ENCODE measurements around the gene DLL4.

DLL4 gene

DNA sequence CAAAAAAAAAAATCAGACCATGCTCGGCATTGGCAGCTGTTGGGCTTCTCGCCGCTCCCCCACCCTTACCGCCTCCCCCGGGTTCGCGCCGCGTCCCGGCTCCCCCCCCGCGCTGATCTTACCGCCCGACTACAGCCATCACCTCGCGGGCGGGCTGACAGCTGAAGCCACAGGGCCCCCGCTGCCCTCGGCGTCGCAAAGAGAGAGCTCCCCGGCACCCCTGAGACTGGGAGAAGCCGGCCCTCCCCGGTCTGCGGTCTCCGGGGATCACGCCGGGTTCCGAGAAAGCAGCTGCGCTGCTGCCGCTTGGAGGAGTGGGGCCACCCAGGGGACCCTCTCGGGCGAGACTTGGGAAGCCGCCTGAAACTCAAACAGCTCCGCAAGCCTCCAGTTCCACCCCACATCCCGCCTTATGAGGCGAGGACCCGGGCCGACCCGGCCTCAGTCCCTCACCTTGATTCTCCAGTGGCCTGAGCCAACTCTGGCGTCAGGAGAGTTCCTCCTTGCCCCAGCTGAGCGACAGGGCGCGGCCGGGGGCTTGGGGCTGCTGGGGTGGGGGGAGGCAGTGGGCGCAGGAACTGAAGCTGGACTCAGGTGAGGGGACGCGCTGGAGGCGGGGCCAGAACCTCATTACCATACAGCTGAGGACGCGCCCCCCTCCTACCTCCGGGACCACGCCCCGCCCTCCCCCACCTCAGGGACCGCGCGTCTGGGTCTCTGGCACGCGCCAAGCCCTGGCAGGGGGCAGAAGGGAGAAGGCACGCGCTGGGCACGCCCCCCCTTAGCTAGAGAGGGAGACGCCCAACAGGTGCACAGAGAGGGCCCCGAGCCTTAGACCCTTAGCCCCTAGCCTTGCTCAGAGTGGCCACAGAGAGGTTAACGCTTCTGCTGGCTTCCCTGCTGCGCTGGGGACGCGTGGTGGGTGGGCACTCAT, 1.0 kb upstream of the DLL4 start:
- DNase-seq: no peak

GRCh38 chr15:40929660-40930429, 705 bp downstream of the DLL4 start:
- no peak for DNase-seq

GRCh38 chr15:40930430-40931299, 1.5 kb downstream of the DLL4 start:
- peak in 2 of 5 donors; percentile 20 to 46 for DNase-seq

GRCh38 chr15:40931300-40932142, 2.4 kb downstream of the DLL4 start:
- DNase-seq: no peak

DNA sequence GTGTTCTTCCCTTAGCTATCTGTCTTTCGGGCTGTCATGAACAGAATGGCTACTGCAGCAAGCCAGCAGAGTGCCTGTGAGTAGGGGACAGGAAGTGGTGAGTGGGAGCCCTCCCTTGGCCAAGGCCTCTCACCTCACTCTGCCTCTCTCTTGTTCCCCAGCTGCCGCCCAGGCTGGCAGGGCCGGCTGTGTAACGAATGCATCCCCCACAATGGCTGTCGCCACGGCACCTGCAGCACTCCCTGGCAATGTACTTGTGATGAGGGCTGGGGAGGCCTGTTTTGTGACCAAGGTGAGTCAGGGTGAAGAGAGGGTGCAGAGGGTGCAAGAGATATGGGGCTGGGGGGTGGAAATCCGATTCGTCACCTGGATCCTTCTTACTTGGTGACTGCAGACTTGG, 3.0 kb downstream of the DLL4 start:
- no peak for DNase-seq

DNA sequence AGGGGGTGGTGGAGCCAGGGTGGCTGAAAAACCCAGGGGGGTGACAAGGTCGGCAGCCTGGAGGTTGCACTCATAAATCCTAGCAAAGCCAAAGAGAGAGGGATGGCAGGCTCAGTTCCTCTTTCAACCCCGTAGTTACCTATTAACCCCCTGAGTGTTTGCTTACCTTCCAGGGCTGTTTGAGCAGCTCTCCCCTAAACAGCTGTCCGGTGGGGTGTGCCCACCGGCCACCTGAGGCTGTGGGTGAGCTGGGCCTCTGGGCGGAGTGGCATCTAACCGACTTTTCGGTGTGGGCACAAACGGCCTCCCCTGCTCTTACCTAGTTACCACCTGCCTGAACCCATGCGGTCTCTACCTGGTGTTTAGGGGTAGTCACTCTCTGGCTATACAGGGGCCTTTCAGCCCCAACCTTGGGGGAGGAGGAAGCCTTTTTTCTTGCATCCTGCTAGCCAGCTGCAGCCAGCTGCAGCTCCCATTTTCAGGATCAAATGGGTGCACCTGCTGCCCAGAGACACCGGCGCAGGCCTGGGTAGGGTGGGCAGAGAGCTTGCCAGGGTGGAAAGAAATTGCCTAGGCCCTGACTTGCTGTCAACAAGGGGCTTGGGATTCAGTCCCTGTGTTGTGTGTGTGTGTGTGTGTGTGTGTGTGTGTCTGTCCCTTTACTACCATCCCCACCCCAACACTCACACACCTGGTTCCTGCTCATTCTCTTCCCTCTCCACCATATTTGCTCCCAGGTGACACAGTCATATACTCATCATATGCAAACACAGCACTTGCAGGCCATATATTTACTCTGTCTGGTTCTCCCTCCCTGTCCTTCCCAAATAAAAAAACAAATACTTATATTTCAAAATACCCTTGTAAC, 3.7 kb downstream of the DLL4 start:
- no peak for DNase-seq

- no peak for DNase-seq
Measured at GRCh38 chr15:40933517-40933902, 4.4 kb downstream of the DLL4 start.

DNA sequence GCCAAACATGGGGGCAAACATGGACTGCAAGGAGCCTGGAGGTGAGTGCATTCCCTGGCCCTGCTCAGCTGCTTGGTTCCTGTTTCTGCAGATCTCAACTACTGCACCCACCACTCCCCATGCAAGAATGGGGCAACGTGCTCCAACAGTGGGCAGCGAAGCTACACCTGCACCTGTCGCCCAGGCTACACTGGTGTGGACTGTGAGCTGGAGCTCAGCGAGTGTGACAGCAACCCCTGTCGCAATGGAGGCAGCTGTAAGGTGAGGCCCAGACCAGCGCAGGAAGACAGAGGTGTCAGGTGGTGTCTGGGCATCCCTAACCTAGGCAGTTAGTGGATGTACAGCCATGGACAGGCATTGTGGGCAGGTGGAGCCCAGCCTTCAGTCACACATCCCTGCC, 5.3 kb downstream of the DLL4 start:
- no peak for DNase-seq

DNA sequence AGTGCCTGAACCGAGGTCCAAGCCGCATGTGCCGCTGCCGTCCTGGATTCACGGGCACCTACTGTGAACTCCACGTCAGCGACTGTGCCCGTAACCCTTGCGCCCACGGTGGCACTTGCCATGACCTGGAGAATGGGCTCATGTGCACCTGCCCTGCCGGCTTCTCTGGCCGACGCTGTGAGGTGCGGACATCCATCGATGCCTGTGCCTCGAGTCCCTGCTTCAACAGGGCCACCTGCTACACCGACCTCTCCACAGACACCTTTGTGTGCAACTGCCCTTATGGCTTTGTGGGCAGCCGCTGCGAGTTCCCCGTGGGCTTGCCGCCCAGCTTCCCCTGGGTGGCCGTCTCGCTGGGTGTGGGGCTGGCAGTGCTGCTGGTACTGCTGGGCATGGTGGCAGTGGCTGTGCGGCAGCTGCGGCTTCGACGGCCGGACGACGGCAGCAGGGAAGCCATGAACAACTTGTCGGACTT, 7.1 kb downstream of the DLL4 start:
- no peak for DNase-seq

- no peak for DNase-seq
Measured at GRCh38 chr15:40936709-40937666, 7.8 kb downstream of the DLL4 start.

- DNase-seq: no peak
Measured at GRCh38 chr15:40937762-40938535, 8.8 kb downstream of the DLL4 start.

- no peak for DNase-seq
Measured at GRCh38 chr15:40938536-40938870, 9.4 kb downstream of the DLL4 start.

DNA sequence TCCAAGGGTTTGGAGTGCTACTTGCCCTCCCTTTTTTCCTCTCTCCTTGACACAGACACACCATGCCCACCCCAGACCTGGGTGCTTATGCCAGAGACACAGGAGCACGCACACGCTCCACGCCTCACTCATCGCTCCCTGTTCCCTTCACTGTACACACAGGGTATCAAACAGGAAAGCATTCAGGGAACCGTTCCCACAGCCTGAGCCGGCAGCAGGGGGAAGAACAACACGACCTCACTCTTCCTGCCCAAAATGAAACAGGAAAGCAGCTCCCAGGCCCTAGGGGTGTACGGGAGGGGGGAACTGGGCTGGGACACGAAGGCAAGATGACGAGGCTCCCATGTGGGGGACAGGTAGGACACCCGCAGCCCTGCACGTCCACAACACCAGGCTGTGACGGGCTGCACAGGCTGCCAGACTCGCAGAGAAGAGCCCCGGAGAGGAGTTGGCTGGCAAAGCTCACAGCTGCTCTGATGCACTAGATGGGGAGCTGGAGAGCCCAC, 11.2 kb downstream of the DLL4 start:
- no peak for DNase-seq

- no peak for DNase-seq
Measured at GRCh38 chr15:40941068-40941527, 12.0 kb downstream of the DLL4 start.

DNA sequence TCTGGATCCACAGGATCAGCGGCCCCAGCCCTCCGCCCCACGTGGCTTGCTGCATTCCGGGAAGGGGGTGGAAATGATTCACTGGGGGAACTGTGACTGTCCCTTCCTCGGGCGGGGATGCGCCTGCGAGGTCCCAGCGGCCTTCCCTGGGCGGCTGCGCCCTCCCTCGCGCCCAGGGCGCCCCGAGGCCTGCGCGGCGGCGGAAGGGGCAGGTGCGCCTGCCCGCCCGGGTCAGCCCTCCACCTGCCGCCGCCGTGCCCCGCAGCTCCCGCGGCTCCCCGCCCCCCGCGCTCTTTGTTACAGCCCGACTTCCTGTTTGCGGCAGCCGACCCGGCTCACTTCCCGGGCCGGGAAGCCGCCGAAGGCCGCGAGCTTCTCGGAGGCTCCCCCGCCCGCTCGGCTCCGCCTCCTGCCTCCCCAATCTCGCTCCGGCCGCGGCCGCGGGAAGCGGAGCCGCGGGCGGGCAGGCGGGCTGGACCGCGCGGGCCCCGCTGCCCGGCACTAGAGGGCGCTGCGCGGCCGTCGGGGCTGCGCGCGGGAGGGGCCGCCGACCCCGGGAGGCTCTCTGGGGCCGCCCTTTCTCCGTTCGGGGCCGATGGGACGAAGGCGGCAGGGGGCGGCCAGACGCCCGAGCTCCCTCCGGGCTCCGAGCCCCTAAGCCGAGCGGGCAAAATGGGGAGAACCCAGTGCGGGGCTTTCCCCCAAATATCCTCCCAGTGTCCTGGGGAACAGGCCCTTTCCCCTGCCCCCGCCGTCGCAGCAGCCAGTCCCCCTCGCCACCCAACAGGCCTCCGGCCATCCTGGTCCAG, 12.6 kb downstream of the DLL4 start:
- DNase-seq: peak; percentile 41 to 76 (median 55)

DNA sequence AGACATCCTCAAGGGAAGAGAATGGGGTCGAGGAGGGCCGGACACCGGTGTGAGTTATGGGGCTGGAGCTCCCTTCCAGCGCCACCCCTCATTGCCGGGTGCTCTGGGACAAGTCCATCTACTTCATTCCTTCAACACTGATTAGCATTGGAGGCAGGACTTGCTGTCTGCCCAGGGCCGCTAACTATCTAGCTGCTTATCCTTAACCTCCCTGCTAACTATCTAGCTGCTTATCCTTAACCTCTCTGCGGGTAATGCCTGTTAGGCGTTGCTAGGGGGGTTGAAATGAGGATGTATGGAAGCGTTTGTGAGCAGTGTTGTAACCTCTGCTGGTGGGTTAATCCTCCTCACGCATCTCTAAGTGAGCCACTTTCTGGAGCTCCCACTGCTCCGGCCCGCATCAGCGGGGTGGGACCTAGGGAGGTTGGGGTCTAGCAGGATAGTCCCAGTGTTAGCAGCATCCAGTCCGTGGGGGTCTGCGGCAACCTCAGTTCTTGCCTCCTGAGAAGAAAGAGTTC, 13.3 kb downstream of the DLL4 start:
- no peak for DNase-seq

- DNase-seq: no peak
Measured at GRCh38 chr15:40942878-40943277, 13.7 kb downstream of the DLL4 start.

Data from T-helper 1 cell (primary cell).